Measurements from ENCODE around the gene LIPI.

- TF ChIP-seq NBN (IDR thresholded peaks at IDR 0.05) (no peak), BRCA1 (IDR thresholded peaks at IDR 0.05; ENCODE audit: low read depth, low read length) (no peak), CTCF (IDR thresholded peaks at IDR 0.05 in 2 of 3, conservative IDR thresholded peaks at IDR 0.05 in 1 of 3; ENCODE audit: control insufficient read depth in 2 of 3, extremely low read depth in 1 of 3, insufficient read depth in 1 of 3, low read depth in 3 of 3, low read length in 3 of 3) (no peak)
Measured at GRCh38 chr21:14215971-14216641, 5.4 kb upstream of the LIPI start, which contains the start of gene RBM11.
